DOHH2 (cell line): ENCODE measurements around the gene AKAP8.

Experiments
- H3F3A ChIP-seq: fragments of 200-600 bp; sonication (generic), shearing (Covaris generic); 2 replicates; pipeline ENCODE4 v1.6.0; 2016; ENCODE audit warnings: antibody characterized with exemption, mild to moderate bottlenecking; ENCODE audit not compliant: control insufficient read depth, insufficient read depth
- H3K27ac ChIP-seq: fragments of 200-600 bp; sonication (generic); 2 replicates; pipeline ENCODE4 v1.5.1; 2014; ENCODE audit warnings: low read depth, mild to moderate bottlenecking, low read length, moderate library complexity
- H3K27me3 ChIP-seq: fragments of 200-600 bp; sonication (generic); 2 replicates; pipeline ENCODE4 v1.6.1; 2014; ENCODE audit warnings: mild to moderate bottlenecking, low read length, mixed read lengths; ENCODE audit not compliant: control insufficient read depth
- H3K36me3 ChIP-seq: fragments of 200-600 bp; sonication (generic); 2 replicates; pipeline ENCODE4 v1.6.1; 2014; ENCODE audit warnings: mild to moderate bottlenecking, low read length, moderate library complexity, mixed read lengths; ENCODE audit not compliant: control insufficient read depth
- H3K4me1 ChIP-seq: fragments of 200-600 bp; sonication (generic); 2 replicates; pipeline ENCODE4 v1.6.1; 2014; ENCODE audit warnings: mild to moderate bottlenecking, low read length, mixed read lengths; ENCODE audit not compliant: control insufficient read depth
- H3K4me2 ChIP-seq: fragments of 200-600 bp; sonication (generic); 2 replicates; pipeline ENCODE4 v1.6.0; 2014; ENCODE audit warnings: mild to moderate bottlenecking, low read length, moderate library complexity
- H3K4me3 ChIP-seq: fragments of 200-600 bp; sonication (generic); 2 replicates; pipeline ENCODE4 v1.5.1; 2014; ENCODE audit warnings: mild to moderate bottlenecking, low read length, mixed read lengths
- H3K79me2 ChIP-seq: fragments of 200-600 bp; sonication (generic); 2 replicates; pipeline ENCODE4 v1.6.1; 2014; ENCODE audit warnings: mild to moderate bottlenecking, low read length, mixed read lengths; ENCODE audit not compliant: control insufficient read depth
- H3K9me2 ChIP-seq: fragments of 200-600 bp; sonication (generic); replicated peaks from 2 replicates; pipeline ENCODE4 v1.6.1; 2014; ENCODE audit warnings: mild to moderate bottlenecking, low read length, mixed read lengths; ENCODE audit not compliant: control insufficient read depth
- H3K9me3 ChIP-seq: fragments of 200-600 bp; sonication (generic); 2 replicates; pipeline ENCODE4 v1.6.1; 2014; ENCODE audit warnings: antibody characterized with exemption, low read length, mixed read lengths; ENCODE audit not compliant: control insufficient read depth, insufficient read depth
- H4K20me1 ChIP-seq: fragments of 200-600 bp; sonication (generic); 2 replicates; pipeline ENCODE4 v1.6.0; 2014; ENCODE audit warnings: low read depth, mild to moderate bottlenecking, antibody characterized with exemption, low read length, moderate library complexity; ENCODE audit not compliant: control insufficient read depth, insufficient read depth
- EZH2phosphoT487 ChIP-seq: fragments of 200-600 bp; sonication (generic); IDR thresholded peaks from 2 replicates; pipeline ENCODE4 v1.6.1; 2017; ENCODE audit warnings: borderline replicate concordance, mild to moderate bottlenecking, antibody characterized with exemption, low read length, moderate library complexity, mixed read lengths
- TF ChIP-seq, protein P1 (sequence below): fragments of 200-600 bp; sonication (generic); IDR thresholded peaks from one replicate; pipeline ENCODE4 v1.5.1; 2014; ENCODE audit warnings: antibody characterized with exemption, mild to moderate bottlenecking, low read depth, low read length; ENCODE audit not compliant: poor library complexity, severe bottlenecking

The AKAP8 gene

GRCh38 chr19:15316498-15316897, 63.1 kb downstream of the AKAP8 start:
- Histone ChIP-seq H3K36me3 (peaks cover 32% of the 10 kb centered on the region), H3F3A (peaks cover 7% of the 10 kb centered on the region), H3K9me2 (no peaks in the 10 kb centered on the region), H3K4me3 (peak overlapping the region; percentile 8), H3K4me1 (peaks cover 89% of the 10 kb centered on the region), H3K27ac (peak overlapping the region; percentile 40), H4K20me1 (peaks cover 77% of the 10 kb centered on the region), H3K79me2 (peaks cover 100% of the 10 kb centered on the region), H3K4me2 (peak overlapping the region; percentile 48), H3K27me3 (no peaks in the 10 kb centered on the region), H3K9me3 (no peaks in the 10 kb centered on the region)
- TF ChIP-seq, protein P1, sequence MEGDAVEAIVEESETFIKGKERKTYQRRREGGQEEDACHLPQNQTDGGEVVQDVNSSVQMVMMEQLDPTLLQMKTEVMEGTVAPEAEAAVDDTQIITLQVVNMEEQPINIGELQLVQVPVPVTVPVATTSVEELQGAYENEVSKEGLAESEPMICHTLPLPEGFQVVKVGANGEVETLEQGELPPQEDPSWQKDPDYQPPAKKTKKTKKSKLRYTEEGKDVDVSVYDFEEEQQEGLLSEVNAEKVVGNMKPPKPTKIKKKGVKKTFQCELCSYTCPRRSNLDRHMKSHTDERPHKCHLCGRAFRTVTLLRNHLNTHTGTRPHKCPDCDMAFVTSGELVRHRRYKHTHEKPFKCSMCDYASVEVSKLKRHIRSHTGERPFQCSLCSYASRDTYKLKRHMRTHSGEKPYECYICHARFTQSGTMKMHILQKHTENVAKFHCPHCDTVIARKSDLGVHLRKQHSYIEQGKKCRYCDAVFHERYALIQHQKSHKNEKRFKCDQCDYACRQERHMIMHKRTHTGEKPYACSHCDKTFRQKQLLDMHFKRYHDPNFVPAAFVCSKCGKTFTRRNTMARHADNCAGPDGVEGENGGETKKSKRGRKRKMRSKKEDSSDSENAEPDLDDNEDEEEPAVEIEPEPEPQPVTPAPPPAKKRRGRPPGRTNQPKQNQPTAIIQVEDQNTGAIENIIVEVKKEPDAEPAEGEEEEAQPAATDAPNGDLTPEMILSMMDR: no peak
- no peak for TF ChIP-seq EZH2phosphoT487

DNA sequence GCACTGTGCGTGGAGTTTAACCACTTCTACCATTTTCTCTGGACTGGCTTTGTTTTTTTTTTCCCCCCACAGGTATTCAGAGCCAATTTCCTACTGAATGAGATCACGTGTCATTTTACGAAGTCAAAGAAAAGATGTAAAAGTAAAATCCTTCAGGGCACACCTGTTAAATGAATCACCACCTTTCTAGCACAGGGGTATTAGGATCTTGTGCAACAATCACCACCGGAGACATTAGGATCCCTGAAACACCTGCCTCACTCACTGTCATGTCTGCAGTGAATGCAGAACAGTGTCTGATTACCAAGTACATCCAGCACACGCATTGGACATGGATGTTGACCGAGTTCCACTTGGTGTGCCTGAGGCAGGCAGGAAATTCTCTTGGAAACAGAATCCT, 64.5 kb downstream of the AKAP8 start:
- TF ChIP-seq, protein P1: no peak
- TF ChIP-seq EZH2phosphoT487: no peak
- no peak overlapping the region for H3K4me2 ChIP-seq
- H3K4me3 ChIP-seq: no peak overlapping the region
- H3K36me3 ChIP-seq: peaks cover 32% of the 10 kb centered on the region
- no peaks in the 10 kb centered on the region for H3K27me3 ChIP-seq
- H4K20me1 ChIP-seq: peaks cover 64% of the 10 kb centered on the region
- H3K9me2 ChIP-seq: no peaks in the 10 kb centered on the region
- H3K9me3 ChIP-seq: no peaks in the 10 kb centered on the region
- no peak overlapping the region for H3K27ac ChIP-seq
- peaks cover 87% of the 10 kb centered on the region for H3K4me1 ChIP-seq
- peaks cover 100% of the 10 kb centered on the region for H3K79me2 ChIP-seq
- H3F3A ChIP-seq: peaks cover 7% of the 10 kb centered on the region

DNA sequence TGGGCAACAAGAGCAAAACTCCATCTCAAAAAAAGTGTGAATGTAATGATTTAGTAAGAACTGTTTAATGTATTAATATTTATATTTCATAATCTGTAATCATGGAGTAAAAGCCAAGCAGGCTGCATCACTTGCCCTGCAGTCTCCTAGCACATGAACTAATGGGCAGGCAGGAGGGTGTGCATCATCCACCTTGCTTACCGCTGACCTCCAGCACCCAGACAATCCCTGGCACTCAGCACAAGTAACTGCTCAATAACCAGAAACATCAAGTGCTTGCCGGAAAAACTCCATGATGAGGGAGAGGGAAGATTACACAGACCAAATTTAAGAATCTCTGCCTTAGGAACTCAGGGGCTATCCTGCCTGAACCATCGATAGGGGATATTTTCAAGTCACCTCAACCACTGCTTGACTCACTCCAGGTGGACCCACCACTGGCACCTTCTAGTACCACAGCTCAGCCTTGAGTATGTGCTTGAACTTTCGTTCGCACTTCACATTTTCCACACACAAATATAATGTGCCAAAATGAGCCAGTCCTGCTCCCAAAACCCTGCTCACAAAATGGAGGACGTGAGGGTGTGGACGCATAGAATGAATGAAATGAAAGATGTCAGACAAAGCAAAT, 65.8 kb downstream of the AKAP8 start:
- Histone ChIP-seq H3K9me2 (no peaks in the 10 kb centered on the region), H3K27ac (no peak overlapping the region), H3K9me3 (no peaks in the 10 kb centered on the region), H3K4me2 (no peak overlapping the region), H3F3A (peaks cover 7% of the 10 kb centered on the region), H3K27me3 (no peaks in the 10 kb centered on the region), H3K36me3 (peaks cover 34% of the 10 kb centered on the region), H3K79me2 (peaks cover 100% of the 10 kb centered on the region), H3K4me3 (no peak overlapping the region), H3K4me1 (peaks cover 84% of the 10 kb centered on the region), H4K20me1 (peaks cover 60% of the 10 kb centered on the region)
- TF ChIP-seq EZH2phosphoT487: no peak
- TF ChIP-seq, protein P1: no peak
